Right atrium auricular region (tissue), 2 donors: Measurements from ENCODE around the gene LAMC3. TPM values are rescaled to one million over a fixed set of nuclear protein-coding genes. Genes with fewer than 3 reads are reported as not detected.

Experiments
- DNase-seq: peaks from one replicate; pipeline ENCODE4 v3.0.0-alpha.2; 2019; ENCODE audit warnings: low spot score
- H3K27ac ChIP-seq, 2 donors: fragments of 200-600 bp; sonication (generic); 1 replicate in 1 of 2; 2 replicates in 1 of 2; pipeline ENCODE4 v1.5.1; 2016 to 2019
- H3K27me3 ChIP-seq, 2 donors: fragments of 200-600 bp; sonication (generic); one replicate each; pipeline versions ENCODE4 v1.5.1 to v1.6.0; 2017 to 2019
- H3K36me3 ChIP-seq: fragments of 200-600 bp; sonication (generic); one replicate; pipeline ENCODE4 v1.5.1; 2016
- H3K4me1 ChIP-seq, 2 donors: fragments of 200-600 bp; sonication (generic); one replicate each; pipeline versions ENCODE4 v1.5.1 to v1.6.0; 2017 to 2019
- H3K4me3 ChIP-seq, 2 donors: fragments of 200-600 bp; sonication (generic); 1 replicate in 1 of 2; 2 replicates in 1 of 2; pipeline ENCODE4 v1.5.1; 2017 to 2019; ENCODE audit warnings: mild to moderate bottlenecking in 1 of 2, moderate library complexity in 1 of 2
- H3K9me3 ChIP-seq, 2 donors: fragments of 200-600 bp; sonication (generic); one replicate each; pipeline ENCODE4 v1.5.1; 2019
- total RNA-seq, 2 donors: library from RNA; depleted of rRNA; stranded (reverse); fragments of >200 nt; gene quantifications; one replicate each; pipeline ENCODE4 v1.1.0, GENCODE V29; 2016
- TF ChIP-seq, protein P1 (sequence below), 2 donors: fragments of 200-600 bp; sonication (generic); IDR thresholded peaks; one replicate each; pipeline ENCODE4 v1.5.1; 2019; ENCODE audit warnings: antibody characterized with exemption in 2 of 2

Gene LAMC3
- total RNA-seq, 2 donors from 2014 or later = 0.56 to 1.6 TPM

DNA sequence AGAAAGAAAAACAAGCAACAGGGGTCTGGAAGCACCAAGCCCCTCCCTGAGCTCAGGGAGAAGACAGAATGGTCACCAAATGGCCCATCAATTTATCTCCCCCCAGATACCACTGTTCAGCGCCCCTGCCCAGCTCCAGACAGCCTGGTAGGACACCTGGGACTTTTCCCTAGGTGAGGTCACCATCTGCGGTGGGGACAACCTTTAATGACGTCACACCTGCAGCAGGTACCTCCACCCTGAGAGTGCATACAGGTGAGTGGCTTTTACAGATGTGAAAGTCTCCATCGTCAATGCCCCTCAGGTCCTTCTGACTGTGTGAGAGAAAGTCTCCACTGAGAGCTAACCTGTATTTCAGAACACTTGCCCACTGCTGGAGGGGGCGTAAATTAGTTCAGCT, 34.3 kb upstream of the LAMC3 start:
- Histone ChIP-seq H3K9me3 (no peaks in the 10 kb centered on the region), H3K4me1 (no peaks in the 10 kb centered on the region), H3K36me3 (no peaks in the 10 kb centered on the region), H3K27me3 (no peaks in the 10 kb centered on the region), H3K4me3 (no peak overlapping the region), H3K27ac (no peak overlapping the region)
- no peak for DNase-seq
- TF ChIP-seq, protein P1, sequence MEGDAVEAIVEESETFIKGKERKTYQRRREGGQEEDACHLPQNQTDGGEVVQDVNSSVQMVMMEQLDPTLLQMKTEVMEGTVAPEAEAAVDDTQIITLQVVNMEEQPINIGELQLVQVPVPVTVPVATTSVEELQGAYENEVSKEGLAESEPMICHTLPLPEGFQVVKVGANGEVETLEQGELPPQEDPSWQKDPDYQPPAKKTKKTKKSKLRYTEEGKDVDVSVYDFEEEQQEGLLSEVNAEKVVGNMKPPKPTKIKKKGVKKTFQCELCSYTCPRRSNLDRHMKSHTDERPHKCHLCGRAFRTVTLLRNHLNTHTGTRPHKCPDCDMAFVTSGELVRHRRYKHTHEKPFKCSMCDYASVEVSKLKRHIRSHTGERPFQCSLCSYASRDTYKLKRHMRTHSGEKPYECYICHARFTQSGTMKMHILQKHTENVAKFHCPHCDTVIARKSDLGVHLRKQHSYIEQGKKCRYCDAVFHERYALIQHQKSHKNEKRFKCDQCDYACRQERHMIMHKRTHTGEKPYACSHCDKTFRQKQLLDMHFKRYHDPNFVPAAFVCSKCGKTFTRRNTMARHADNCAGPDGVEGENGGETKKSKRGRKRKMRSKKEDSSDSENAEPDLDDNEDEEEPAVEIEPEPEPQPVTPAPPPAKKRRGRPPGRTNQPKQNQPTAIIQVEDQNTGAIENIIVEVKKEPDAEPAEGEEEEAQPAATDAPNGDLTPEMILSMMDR (IDR thresholded peaks at IDR 0.05) = no peak

DNA sequence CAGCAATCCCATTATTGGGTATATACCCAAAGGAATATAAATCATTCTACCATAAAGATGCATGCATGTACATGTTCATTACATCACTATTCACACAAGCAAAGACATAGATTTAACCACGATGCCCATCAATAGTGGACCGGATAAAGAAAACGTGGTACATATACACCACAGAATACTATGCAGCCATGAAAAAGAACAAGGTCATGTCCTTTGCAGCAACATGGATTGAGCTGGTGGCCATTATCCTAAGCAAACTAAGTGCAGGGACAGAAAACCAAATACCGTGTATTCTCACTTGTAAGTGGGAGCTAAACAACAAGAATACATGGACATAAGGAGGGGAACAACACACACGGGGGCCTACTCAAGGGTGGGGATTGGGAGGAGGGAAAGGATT, 33.8 kb upstream of the LAMC3 start:
- H3K4me1 ChIP-seq = no peaks in the 10 kb centered on the region
- no peak overlapping the region for H3K27ac ChIP-seq
- H3K36me3 ChIP-seq = no peaks in the 10 kb centered on the region
- H3K4me3 ChIP-seq = no peak overlapping the region
- H3K27me3 ChIP-seq = no peaks in the 10 kb centered on the region
- no peak for DNase-seq
- H3K9me3 ChIP-seq = no peaks in the 10 kb centered on the region
- TF ChIP-seq, protein P1 (IDR thresholded peaks at IDR 0.05) = no peak

DNA sequence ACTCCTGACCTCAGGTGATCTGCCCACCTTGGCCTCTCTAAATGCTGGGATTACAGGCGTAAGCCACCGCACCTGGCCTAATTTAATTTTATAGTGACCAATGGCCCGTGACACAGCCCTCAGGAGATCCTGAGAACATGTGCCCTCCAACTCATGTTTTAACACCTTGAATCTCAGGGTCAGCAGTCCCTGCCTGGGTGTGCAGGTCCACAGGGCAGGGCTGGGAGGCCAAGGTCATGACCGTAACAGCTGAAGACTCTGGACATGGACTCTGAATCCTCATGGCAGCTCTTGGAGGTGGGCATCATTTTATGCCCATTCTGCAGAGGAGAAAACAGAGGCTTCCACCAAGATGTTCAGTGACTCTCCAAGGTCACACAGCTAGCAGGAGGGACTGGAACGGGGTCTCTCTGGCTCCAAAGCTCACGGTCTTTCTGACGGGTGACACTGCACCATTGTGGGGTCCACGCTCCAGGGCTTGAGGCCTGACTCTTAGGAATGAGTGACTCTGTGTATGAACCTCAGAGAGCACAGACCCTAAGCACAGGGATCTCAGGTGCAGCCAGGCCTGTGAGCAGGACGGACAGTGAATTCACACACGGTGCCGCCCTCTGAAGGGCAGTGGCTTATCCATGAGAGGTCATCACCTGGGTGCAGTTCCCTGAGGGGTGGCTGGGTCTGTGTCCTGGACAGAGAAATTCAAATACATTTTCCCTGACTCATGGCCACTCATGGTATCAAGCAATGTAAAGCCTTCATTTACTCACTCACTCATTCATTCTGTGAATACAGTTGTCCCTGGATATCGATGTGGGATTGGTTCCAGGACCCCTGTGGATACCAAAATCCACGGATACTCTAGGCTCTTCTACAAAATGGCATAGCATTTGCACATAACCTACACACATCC, 32.8 kb upstream of the LAMC3 start:
- H3K36me3 ChIP-seq = no peaks in the 10 kb centered on the region
- H3K4me3 ChIP-seq = no peak overlapping the region
- no peak for DNase-seq
- H3K4me1 ChIP-seq = no peaks in the 10 kb centered on the region
- no peaks in the 10 kb centered on the region for H3K9me3 ChIP-seq
- H3K27ac ChIP-seq = no peak overlapping the region
- no peaks in the 10 kb centered on the region for H3K27me3 ChIP-seq
- TF ChIP-seq, protein P1 (IDR thresholded peaks at IDR 0.05) = no peak

DNA sequence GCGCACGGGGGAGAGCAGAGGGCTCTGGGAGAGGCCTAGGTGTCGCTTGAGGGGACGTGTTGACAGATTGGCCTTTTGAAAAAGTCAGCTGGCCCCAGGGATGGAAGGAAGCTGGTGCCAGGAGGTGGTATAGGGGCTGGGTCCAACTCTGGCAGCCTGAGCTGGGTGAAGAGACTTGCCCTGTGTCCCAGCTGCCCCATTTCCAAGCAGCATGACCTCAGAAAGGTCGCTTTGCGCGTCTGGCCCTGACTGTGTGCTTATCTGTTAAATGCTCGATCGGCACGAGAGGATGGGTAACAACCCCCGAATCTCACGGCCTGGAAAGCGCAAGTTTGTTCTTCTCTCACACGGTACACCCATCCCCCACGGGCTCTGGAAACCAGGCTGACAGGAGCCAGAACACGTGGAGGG, 31.2 kb upstream of the LAMC3 start:
- H3K27ac ChIP-seq = peak overlapping the region; percentile 63 to 69
- DNase-seq = no peak
- H3K9me3 ChIP-seq = no peaks in the 10 kb centered on the region
- no peaks in the 10 kb centered on the region for H3K4me1 ChIP-seq
- H3K36me3 ChIP-seq = no peaks in the 10 kb centered on the region
- H3K27me3 ChIP-seq = no peaks in the 10 kb centered on the region
- no peak overlapping the region for H3K4me3 ChIP-seq
- TF ChIP-seq, protein P1 (IDR thresholded peaks at IDR 0.05) = no peak

DNA sequence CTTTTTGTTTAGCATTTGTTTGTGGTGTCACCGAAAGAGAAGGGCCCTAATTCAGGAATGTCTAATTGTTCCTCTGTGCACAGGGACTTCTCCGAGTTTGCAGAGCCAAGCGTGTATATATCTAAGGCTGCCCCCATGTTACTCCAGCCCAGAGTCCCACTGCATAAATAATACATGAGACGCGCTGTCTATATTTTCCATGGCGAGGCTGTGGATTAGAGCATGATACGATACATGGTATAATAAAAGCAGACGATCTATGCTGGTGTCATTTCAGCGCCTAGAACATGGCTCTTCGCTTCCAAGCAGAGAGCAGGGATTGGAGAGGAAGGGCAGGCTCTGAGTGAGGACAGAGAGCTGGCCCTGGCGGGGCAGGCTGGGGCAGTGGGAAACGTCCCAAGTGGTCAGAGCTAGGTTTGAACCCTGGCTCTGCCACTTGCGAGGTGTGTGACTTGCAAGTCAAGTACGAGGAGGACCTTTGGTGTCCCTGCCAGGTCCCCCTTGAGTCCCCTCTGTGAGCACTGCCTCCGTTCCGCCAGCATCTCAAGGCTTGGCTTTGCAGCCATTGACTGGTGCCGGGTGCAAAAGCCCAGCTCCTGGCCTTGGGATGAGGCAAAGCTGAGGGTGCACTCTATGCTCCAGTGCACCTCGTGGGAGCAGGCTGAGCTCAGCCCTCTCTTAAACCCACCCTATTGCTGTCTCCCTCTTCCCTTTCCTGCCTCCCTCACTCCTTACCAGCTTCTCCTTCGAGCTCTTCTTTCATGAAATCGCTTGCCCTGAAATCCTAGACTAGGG, 29.2 kb upstream of the LAMC3 start:
- Histone ChIP-seq H3K27me3 (no peaks in the 10 kb centered on the region), H3K36me3 (no peaks in the 10 kb centered on the region), H3K4me3 (no peak overlapping the region), H3K27ac (no peak overlapping the region), H3K9me3 (no peaks in the 10 kb centered on the region), H3K4me1 (no peaks in the 10 kb centered on the region)
- DNase-seq = no peak
- TF ChIP-seq, protein P1 (IDR thresholded peaks at IDR 0.05) = no peak
